ENCODE results near the gene PGAM1.
A peak's percentile ranks its signal among the peaks of the same experiment; 100 is the strongest.

PGAM1 gene
- long read RNA-seq, transcript PGAM1-201 (4 exons, 1,830 nt): major isoform, 2,672 of 2,719 reads
- long read RNA-seq, partial matches to known transcripts: 41 of 2,719 reads
- long read RNA-seq, other reads (novel, unspliced or antisense): 6 of 2,719 reads

GRCh38 chr10:97425964-97426775 lies at the start of gene PGAM1:
PGAM1 (plus strand) TSS chr10:97426191; CDS start chr10:97426308, 117 bp downstream.
- peak; percentile 95 to 96 for DNase-seq (ENCODE audit: low read depth in 1 of 2, low spot score in 1 of 2)

GRCh38 chr10:97376413-97376812 lies 49.6 kb upstream of the PGAM1 start:
- TF ChIP-seq GABPA (IDR thresholded peaks at IDR 0.05; ENCODE audit: low read depth) (0 out of 2 replicates have a peak, but pooled peaks have one; percentile 10), POLR2AphosphoS5 (IDR thresholded peaks at IDR 0.05; ENCODE audit: low read depth) (peak; percentile 64), REST (IDR thresholded peaks at IDR 0.05; ENCODE audit: insufficient replicate concordance, low read depth) (no peak), SPI1 (IDR thresholded peaks at IDR 0.05; ENCODE audit: borderline replicate concordance, low read depth) (peak; percentile 86), CTCF (IDR thresholded peaks at IDR 0.05; ENCODE audit: insufficient read depth, low read length) (no peak)
- no peaks in the 10 kb centered on the region for H3K27me3 ChIP-seq (ENCODE audit: insufficient read depth, poor library complexity, severe bottlenecking)
- H3K27ac ChIP-seq (replicated peaks): peak overlapping the region; percentile 69
- no peak overlapping the region for H3K4me3 ChIP-seq (replicated peaks; ENCODE audit: insufficient read depth, low read length)
- peak; percentile 54 to 94 for DNase-seq (ENCODE audit: low read depth in 1 of 2, low spot score in 1 of 2)

More at GRCh38 chr10:97425964-97426775, at the start of gene PGAM1:
- Histone ChIP-seq H3K4me3 (replicated peaks; ENCODE audit: insufficient read depth, low read length) (peak within 1 kb of the TSS; percentile 89), H3K27ac (replicated peaks) (peak within 1 kb of the TSS; percentile 93), H3K27me3 (ENCODE audit: insufficient read depth, poor library complexity, severe bottlenecking) (no peaks in the 10 kb centered on the region)
- TF ChIP-seq GABPA (IDR thresholded peaks at IDR 0.05; ENCODE audit: low read depth) (no peak), CTCF (IDR thresholded peaks at IDR 0.05; ENCODE audit: insufficient read depth, low read length) (peak; percentile 73), POLR2AphosphoS5 (IDR thresholded peaks at IDR 0.05; ENCODE audit: low read depth) (peak; percentile 66; the same call in 1 of the 2 replicates)

- no peak for TF ChIP-seq POLR2AphosphoS5 (IDR thresholded peaks at IDR 0.05; ENCODE audit: low read depth)
- no peak for TF ChIP-seq SPI1 (IDR thresholded peaks at IDR 0.05; ENCODE audit: borderline replicate concordance, low read depth)
- TF ChIP-seq REST (IDR thresholded peaks at IDR 0.05; ENCODE audit: insufficient replicate concordance, low read depth): no peak
- no peak for TF ChIP-seq CTCF (IDR thresholded peaks at IDR 0.05; ENCODE audit: insufficient read depth, low read length)
- no peak for TF ChIP-seq GABPA (IDR thresholded peaks at IDR 0.05; ENCODE audit: low read depth)
- Histone ChIP-seq H3K27ac (replicated peaks) (no peak overlapping the region), H3K27me3 (ENCODE audit: insufficient read depth, poor library complexity, severe bottlenecking) (no peaks in the 10 kb centered on the region), H3K4me3 (replicated peaks; ENCODE audit: insufficient read depth, low read length) (no peak overlapping the region)
- DNase-seq (ENCODE audit: low read depth in 1 of 2, low spot score in 1 of 2): no peak
Measured at GRCh38 chr10:97378933-97379921, 46.8 kb upstream of the PGAM1 start.
